Activated CD4-positive, alpha-beta T cell treated with anti-CD3 and anti-CD28 coated beads for 24 hours (primary cell): ENCODE data around the gene ACOT7.

Experiments
- DNase-seq, 2 donors: peaks; one replicate each; pipeline ENCODE4 v3.0.0-alpha.2; 2020; ENCODE audit warnings: low read depth in 2 of 2

The ACOT7 gene

GRCh38 chr1:6268415-6268814 lies 125.2 kb downstream of the ACOT7 start:
- DNase-seq, result no peak

GRCh38 chr1:6267686-6268322 lies 125.8 kb downstream of the ACOT7 start:
- no peak for DNase-seq

- DNase-seq, result no peak
These were observed 126.9 kb downstream of the ACOT7 start for GRCh38 chr1:6266641-6267040.

- no peak for DNase-seq
These were observed 128.4 kb downstream of the ACOT7 start for GRCh38 chr1:6265151-6265550.

GRCh38 chr1:6263716-6264115 lies 129.9 kb downstream of the ACOT7 start:
- no peak for DNase-seq

- DNase-seq, result no peak
These were observed 130.8 kb downstream of the ACOT7 start for GRCh38 chr1:6262555-6263420.

DNA sequence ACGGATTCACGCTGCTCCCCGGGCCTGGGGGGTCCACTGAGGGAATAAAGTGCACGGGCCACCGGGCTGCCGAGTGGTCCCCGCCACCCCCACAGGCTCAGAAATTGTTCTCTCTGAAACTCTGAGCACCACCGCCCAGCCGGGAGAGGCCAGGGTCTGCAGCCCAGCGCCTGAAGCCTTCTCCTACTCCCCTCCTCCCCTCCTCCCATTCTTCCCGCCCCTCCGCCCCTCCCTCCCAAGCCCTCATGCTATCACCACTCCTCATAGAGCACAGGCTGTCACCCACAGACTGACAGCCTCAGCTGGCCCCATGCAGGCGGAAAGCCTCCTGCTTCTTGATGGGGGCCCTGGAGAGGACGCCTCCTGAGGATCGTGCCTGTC lies 132.0 kb downstream of the ACOT7 start:
- no peak for DNase-seq

DNA sequence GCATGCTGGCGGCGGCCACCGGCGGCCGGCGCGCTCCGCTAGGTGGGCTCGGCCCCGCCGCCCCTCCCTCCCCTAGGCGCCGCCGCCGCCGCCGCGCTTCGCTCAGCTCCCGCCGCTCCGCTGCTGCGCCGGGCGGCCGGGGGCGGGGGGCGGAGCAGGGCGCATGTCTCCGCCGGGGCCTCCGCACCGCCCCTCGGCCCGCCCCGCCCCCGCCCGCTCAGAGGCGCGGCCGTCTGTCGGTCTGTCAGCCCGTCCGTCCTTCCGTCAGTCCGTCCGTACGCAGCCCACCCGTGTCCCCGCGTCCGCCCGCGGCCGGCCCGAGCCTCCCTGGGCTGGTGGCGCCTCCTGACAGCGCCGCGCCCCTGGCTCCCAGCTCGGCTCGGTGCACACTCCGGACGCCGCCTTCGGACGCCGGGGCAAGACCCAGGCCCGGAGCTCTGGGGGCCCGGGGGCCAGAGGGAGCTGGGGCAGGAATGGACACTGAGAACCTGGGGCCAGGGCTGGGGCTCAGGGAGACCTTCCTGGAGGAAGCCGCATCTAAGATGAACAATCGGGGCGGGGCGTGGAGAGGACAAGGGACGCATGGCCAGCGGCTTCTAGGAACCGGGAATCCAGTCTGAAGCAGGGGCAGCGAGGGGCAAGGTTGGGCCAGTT lies 132.5 kb downstream of the ACOT7 start, which contains the start of gene GPR153:
Gene GPR153, minus strand, starts transcription at position 138 of the 654 bp plus-strand sequence. CDS start 6,193 bp downstream, outside the sequence.
- peak; percentile 24 to 45 for DNase-seq

GRCh38 chr1:6260433-6260934 lies 133.1 kb downstream of the ACOT7 start:
- DNase-seq, result no peak

GRCh38 chr1:6259491-6260362 lies 133.8 kb downstream of the ACOT7 start:
- DNase-seq, result peak; percentile 45 to 68

- no peak for DNase-seq
These were observed 134.9 kb downstream of the ACOT7 start for GRCh38 chr1:6258675-6259074.

- DNase-seq, result no peak
These were observed 136.0 kb downstream of the ACOT7 start for GRCh38 chr1:6257541-6258069.

DNA sequence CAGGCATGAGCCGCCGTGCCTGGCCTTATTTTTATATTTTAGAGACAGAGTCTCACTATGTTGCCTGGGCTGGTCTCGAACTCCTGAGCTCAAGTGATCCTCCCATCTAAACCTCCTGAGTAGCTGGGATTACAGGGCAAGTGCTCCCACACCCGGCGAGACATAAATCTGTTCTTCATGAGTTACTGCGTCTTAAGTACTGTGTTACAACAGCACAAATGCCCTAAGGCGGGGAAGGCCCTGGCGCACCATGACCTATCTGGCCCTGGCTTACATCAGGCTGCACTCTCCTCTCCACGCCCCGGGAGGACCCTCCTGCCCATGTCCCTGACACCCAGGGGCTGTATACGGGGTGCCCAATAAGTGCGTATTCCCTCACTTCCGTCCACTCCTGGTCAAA lies 136.9 kb downstream of the ACOT7 start:
- no peak for DNase-seq

GRCh38 chr1:6254691-6255090 lies 138.9 kb downstream of the ACOT7 start:
- DNase-seq, result no peak

DNA sequence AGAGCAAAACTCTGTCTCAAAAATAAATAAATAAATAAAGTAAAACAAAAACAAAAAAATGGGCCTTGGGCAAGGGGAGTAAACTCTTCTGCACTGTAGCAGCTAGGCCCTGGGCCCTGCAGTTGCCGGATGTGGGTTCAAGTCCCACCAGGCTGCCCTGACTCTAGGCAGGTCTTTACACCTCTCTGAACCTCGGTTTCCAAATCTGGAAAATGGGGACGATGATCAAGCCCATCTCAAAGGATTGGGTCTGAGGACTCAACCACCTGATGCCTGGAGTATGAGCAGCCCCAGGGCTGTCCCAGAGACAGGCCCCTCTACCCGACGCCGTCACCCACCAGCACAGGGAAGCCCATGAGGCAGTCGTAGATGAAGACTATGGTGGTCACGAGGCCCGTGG lies 140.2 kb downstream of the ACOT7 start:
- DNase-seq, result no peak

GRCh38 chr1:6252374-6252710 lies 141.2 kb downstream of the ACOT7 start:
- DNase-seq, result no peak

DNA sequence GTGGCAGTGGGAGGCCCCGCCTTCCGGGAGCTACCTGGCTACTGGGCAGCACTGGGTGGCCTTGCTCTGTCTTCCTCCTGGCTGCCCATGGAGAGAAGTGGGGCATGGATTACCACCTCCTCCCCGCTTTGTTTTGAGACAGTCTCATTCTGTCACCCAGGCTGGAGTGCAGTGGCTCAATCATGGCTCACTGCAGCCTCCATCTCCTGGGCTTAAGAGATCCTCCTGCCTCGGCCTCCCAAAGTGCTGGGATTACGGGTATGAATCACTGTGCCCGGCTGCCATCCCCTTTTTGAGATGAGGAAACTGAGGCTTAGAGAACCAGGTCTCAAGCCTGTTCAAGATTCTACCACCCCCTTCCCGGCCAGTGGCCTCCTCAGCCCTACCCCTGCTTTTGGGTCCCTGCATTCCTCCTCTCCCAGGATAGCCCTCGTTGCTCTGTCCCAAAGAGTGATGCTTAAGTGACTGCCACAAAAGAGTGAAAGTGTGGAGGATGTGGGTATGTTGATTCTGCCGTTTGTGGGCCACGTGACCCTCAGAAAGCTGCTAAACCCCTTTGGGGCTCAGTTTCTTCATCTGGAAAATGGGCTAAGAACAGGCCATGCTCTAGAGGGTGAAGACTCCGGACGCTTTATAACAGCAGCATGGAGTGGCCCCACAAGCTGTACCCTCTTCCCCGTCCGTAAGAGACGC lies 141.7 kb downstream of the ACOT7 start:
- DNase-seq, result no peak

GRCh38 chr1:6251233-6251632 lies 142.3 kb downstream of the ACOT7 start:
- no peak for DNase-seq

DNA sequence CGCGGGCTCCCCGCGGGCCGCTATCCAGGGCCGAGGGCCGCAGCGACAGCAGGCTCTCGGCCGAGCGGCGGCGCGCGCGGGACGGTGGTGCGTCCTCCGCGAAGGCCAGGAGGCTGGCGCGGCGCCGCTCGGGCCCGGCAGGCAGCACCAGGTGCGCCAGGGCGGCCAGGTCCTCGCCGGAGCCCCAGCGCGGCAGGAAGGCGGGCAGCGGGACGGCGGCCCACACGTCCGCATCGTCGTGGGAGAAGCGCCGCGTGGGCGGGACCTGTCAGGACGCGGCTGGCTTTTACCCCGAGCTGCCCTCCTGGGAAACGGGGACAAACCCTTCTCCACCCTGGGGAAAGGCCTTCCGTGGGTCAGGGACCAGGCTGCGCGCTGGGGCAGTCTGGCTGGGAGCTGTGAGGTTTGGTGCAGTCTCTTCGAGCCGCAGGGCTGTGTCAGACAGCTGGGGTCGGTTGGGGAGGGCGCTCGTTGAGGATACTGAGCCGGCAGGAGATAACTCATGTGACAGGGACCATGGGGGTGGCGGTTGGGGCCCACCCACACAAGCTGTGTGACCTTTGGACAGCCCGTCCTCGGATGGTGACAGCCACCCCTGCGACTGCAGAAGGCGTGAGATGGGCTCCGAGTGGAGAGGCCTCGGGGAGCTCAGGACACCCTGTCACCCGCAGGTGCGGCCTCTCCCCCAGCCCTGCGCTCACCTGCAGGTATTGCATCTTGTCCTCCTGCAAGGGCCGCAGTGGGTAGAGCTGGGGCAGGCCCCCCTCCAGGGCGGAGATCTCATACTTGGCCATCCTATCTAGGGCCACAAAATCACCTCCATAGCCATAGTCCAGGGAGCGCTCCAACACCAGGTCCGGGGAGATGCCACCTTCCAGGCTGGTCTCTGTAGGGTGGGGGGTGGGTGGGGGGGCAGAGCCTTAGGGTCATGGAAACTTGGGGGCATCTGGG lies 143.6 kb downstream of the ACOT7 start:
- DNase-seq, result no peak
